ENCODE data around the gene NOPCHAP1.
A peak's percentile ranks its signal among the peaks of the same experiment; 100 is the strongest.
"Not testable (repeated sequence)": the region's sequence is repeated elsewhere in the genome, so short reads cannot be mapped to it uniquely, and the experiment has no call there.

NOPCHAP1 gene

GRCh38 chr12:104964856-104965205, 21.3 kb upstream of the NOPCHAP1 start:
- no peak for DNase-seq (ENCODE audit: low spot score)

GRCh38 chr12:104966677-104967076, 19.4 kb upstream of the NOPCHAP1 start:
- peak; percentile 39 for DNase-seq (ENCODE audit: low spot score)

- no peak for DNase-seq (ENCODE audit: low spot score)
Observed at GRCh38 chr12:104969343-104969742, 16.8 kb upstream of the NOPCHAP1 start.

GRCh38 chr12:104971306-104971705, 14.8 kb upstream of the NOPCHAP1 start:
- DNase-seq (ENCODE audit: low spot score) = no peak

- DNase-seq (ENCODE audit: low spot score) = no peak
Observed at GRCh38 chr12:104973250-104973649, 12.9 kb upstream of the NOPCHAP1 start.

- DNase-seq (ENCODE audit: low spot score) = peak; percentile 80
Observed at GRCh38 chr12:104974626-104975290, 11.4 kb upstream of the NOPCHAP1 start.

- no peak for DNase-seq (ENCODE audit: low spot score)
Observed at GRCh38 chr12:104975587-104976343, 10.4 kb upstream of the NOPCHAP1 start.

GRCh38 chr12:104976703-104977102, 9.4 kb upstream of the NOPCHAP1 start:
- DNase-seq (ENCODE audit: low spot score) = no peak

GRCh38 chr12:104977688-104978087, 8.4 kb upstream of the NOPCHAP1 start:
- not testable (repeated sequence) for DNase-seq (ENCODE audit: low spot score)

- no peak for DNase-seq (ENCODE audit: low spot score)
Observed at GRCh38 chr12:104985206-104985605, 910 bp upstream of the NOPCHAP1 start.

- no peak for DNase-seq (ENCODE audit: low spot score)
Observed at GRCh38 chr12:104990950-104991349, 4.8 kb downstream of the NOPCHAP1 start.

- no peak for DNase-seq (ENCODE audit: low spot score)
Observed at GRCh38 chr12:104991565-104992128, 5.5 kb downstream of the NOPCHAP1 start.

GRCh38 chr12:104994336-104994735, 8.2 kb downstream of the NOPCHAP1 start:
- no peak for DNase-seq (ENCODE audit: low spot score)

- DNase-seq (ENCODE audit: low spot score) = no peak
Observed at GRCh38 chr12:104997541-104997940, 11.4 kb downstream of the NOPCHAP1 start.

GRCh38 chr12:104998423-104999346, 12.6 kb downstream of the NOPCHAP1 start:
- no peak for DNase-seq (ENCODE audit: low spot score)

GRCh38 chr12:104999347-104999685, 13.2 kb downstream of the NOPCHAP1 start:
- DNase-seq (ENCODE audit: low spot score) = no peak

GRCh38 chr12:105001476-105001875, 15.4 kb downstream of the NOPCHAP1 start:
- DNase-seq (ENCODE audit: low spot score) = no peak

GRCh38 chr12:105013892-105014291, 27.8 kb downstream of the NOPCHAP1 start:
- no peak for DNase-seq (ENCODE audit: low spot score)

- DNase-seq (ENCODE audit: low spot score) = no peak
Observed at GRCh38 chr12:105014603-105015002, 28.5 kb downstream of the NOPCHAP1 start.

GRCh38 chr12:105015543-105015942, 29.4 kb downstream of the NOPCHAP1 start:
- DNase-seq (ENCODE audit: low spot score) = no peak

GRCh38 chr12:105018012-105018411, 31.9 kb downstream of the NOPCHAP1 start:
- DNase-seq (ENCODE audit: low spot score) = no peak

- no peak for DNase-seq (ENCODE audit: low spot score)
Observed at GRCh38 chr12:105018776-105019175, 32.7 kb downstream of the NOPCHAP1 start.

All from germinal center (tissue), 1 donor.